Ishikawa (cell line): ENCODE measurements around the gene GPD2.

Experiments
- CEBPB ChIP-seq: IDR thresholded peaks from 2 replicates; pipeline ENCODE4 v1.6.1; 2012
- CREB1 ChIP-seq: IDR thresholded peaks from 2 replicates; pipeline ENCODE4 v1.6.1; 2012; ENCODE audit warnings: low read depth
- EGR1 ChIP-seq: IDR thresholded peaks from 2 replicates; pipeline ENCODE4 v1.6.1; 2012
- EP300 ChIP-seq: IDR thresholded peaks from 2 replicates; pipeline ENCODE4 v1.6.1; 2012; ENCODE audit warnings: borderline replicate concordance
- FOXM1 ChIP-seq: IDR thresholded peaks from 2 replicates; pipeline ENCODE4 v1.6.1; 2012; ENCODE audit warnings: low read depth, borderline replicate concordance
- MAX ChIP-seq: IDR thresholded peaks from 2 replicates; pipeline ENCODE4 v1.6.1; 2012
- NFIC ChIP-seq: IDR thresholded peaks from 2 replicates; pipeline ENCODE4 v1.6.1; 2012
- RAD21 ChIP-seq: IDR thresholded peaks from 2 replicates; pipeline ENCODE4 v1.6.1; 2012; ENCODE audit warnings: low read depth
- REST ChIP-seq: IDR thresholded peaks from 2 replicates; pipeline ENCODE4 v1.6.1; 2012; ENCODE audit warnings: low read depth, mild to moderate bottlenecking
- TAF1 ChIP-seq: IDR thresholded peaks from 2 replicates; pipeline ENCODE4 v1.6.1; 2012; ENCODE audit warnings: low read depth, mild to moderate bottlenecking
- TCF12 ChIP-seq: IDR thresholded peaks from 2 replicates; pipeline ENCODE4 v1.6.1; 2012; ENCODE audit warnings: low read depth
- TEAD4 ChIP-seq: IDR thresholded peaks from 2 replicates; pipeline ENCODE4 v1.6.1; 2012
- USF1 ChIP-seq: IDR thresholded peaks from 2 replicates; pipeline ENCODE4 v1.6.1; 2012
- YY1 ChIP-seq: IDR thresholded peaks from 2 replicates; pipeline ENCODE4 v1.6.1; 2012; ENCODE audit warnings: low read depth
- ZBTB7A ChIP-seq: IDR thresholded peaks from 2 replicates; pipeline ENCODE4 v1.6.1; 2012; ENCODE audit warnings: low read depth

The GPD2 gene

GRCh38 chr2:156512451-156512850 is 76.3 kb downstream of the GPD2 start:
- TF ChIP-seq CEBPB (no peak), YY1 (no peak), NFIC (no peak), EP300 (no peak), RAD21 (no peak), FOXM1 (no peak)

- TF ChIP-seq FOXM1 (no peak), RAD21 (no peak), USF1 (no peak), REST (no peak), EGR1 (no peak), CEBPB (no peak), ZBTB7A (no peak), YY1 (no peak), MAX (no peak), TEAD4 (no peak), NFIC (no peak), TCF12 (no peak)
Measured at GRCh38 chr2:156513219-156513618, 77.0 kb downstream of the GPD2 start.

- TF ChIP-seq CEBPB (no peak), EGR1 (no peak), RAD21 (no peak), FOXM1 (no peak), TAF1 (no peak), MAX (no peak), YY1 (no peak), CREB1 (no peak), NFIC (no peak)
Measured at GRCh38 chr2:156517419-156517818, 81.2 kb downstream of the GPD2 start.

GRCh38 chr2:156518138-156518537 is 82.0 kb downstream of the GPD2 start:
- TF ChIP-seq REST: no peak
- TF ChIP-seq EGR1: no peak
- TF ChIP-seq EP300: no peak
- TF ChIP-seq TAF1: no peak
- TF ChIP-seq ZBTB7A: no peak
- no peak for TF ChIP-seq USF1

- TF ChIP-seq CREB1: no peak
- no peak for TF ChIP-seq USF1
- no peak for TF ChIP-seq RAD21
- no peak for TF ChIP-seq TEAD4
- no peak for TF ChIP-seq TCF12
- no peak for TF ChIP-seq CEBPB
- TF ChIP-seq REST: no peak
- TF ChIP-seq EP300: no peak
- TF ChIP-seq EGR1: no peak
- no peak for TF ChIP-seq TAF1
Measured at GRCh38 chr2:156522864-156523440, 86.8 kb downstream of the GPD2 start.
